Suprapubic skin (tissue), 4 donors: Measurements from ENCODE around the gene CMSS1. TPM values are rescaled to one million over a fixed set of nuclear protein-coding genes. Genes with fewer than 3 reads are reported as not detected.

Experiments used
- DNase-seq, 2 donors: peaks; one replicate each; pipeline ENCODE4 v3.0.0-alpha.2; 2019; ENCODE audit warnings: low spot score in 2 of 2
- H3K27ac ChIP-seq: fragments of 200-600 bp; sonication (generic); one replicate; pipeline ENCODE4 v1.5.1; 2019
- H3K27me3 ChIP-seq: fragments of 200-600 bp; sonication (generic); one replicate; pipeline ENCODE4 v1.5.1; 2019
- H3K36me3 ChIP-seq: fragments of 200-600 bp; sonication (generic); one replicate; pipeline ENCODE4 v1.5.1; 2019
- H3K4me1 ChIP-seq: fragments of 200-600 bp; sonication (generic); one replicate; pipeline ENCODE4 v1.5.1; 2019
- H3K4me3 ChIP-seq: fragments of 200-600 bp; sonication (generic); one replicate; pipeline ENCODE4 v1.5.1; 2019; ENCODE audit warnings: mild to moderate bottlenecking
- H3K9me3 ChIP-seq: fragments of 200-600 bp; sonication (generic); one replicate; pipeline ENCODE4 v1.5.1; 2019
- CTCF ChIP-seq, 2 donors: fragments of 200-600 bp in 1 of 2; fragments of 450-650 bp in 1 of 2; sonication (generic) in 1 of 2; IDR thresholded peaks; one replicate each; pipeline ENCODE4 v1.5.1; 2016 to 2019; ENCODE audit warnings: antibody characterized with exemption in 2 of 2, mild to moderate bottlenecking in 1 of 2, moderate library complexity in 1 of 2
- EP300 ChIP-seq: sonication (generic); formaldehyde crosslinking; IDR thresholded peaks from one replicate; pipeline ENCODE4 v1.6.1; 2017; ENCODE audit warnings: antibody characterized with exemption
- POLR2A ChIP-seq, 2 donors: fragments of 450-650 bp; IDR thresholded peaks; one replicate each; pipeline ENCODE4 v1.6.1; 2017; ENCODE audit warnings: antibody characterized with exemption in 2 of 2, mild to moderate bottlenecking in 2 of 2, moderate library complexity in 2 of 2
- POLR2AphosphoS5 ChIP-seq, 3 donors: sonication (generic); formaldehyde crosslinking; IDR thresholded peaks; one replicate each; pipeline ENCODE4 v1.6.1; 2017; ENCODE audit warnings: antibody characterized with exemption in 3 of 3
- WGBS: methylation state at CpG from one replicate; pipeline ENCODE4 v1.1.5; 2018; 5-methylcytosine and 5-hydroxymethylcytosine counted together
- total RNA-seq, 4 donors: library from RNA; depleted of rRNA; stranded (reverse); fragments of >200 nt; gene quantifications; one replicate each; pipeline ENCODE4 v1.1.0, GENCODE V29; 2016

The CMSS1 gene
- total RNA-seq, 4 donors from 2014 or later: 13.2 to 17.1 (median 13.5) TPM

GRCh38 chr3:100205171-100205570 is 387.5 kb downstream of the CMSS1 start:
- no peaks in the 10 kb centered on the region for H3K27me3 ChIP-seq
- no peak overlapping the region for H3K27ac ChIP-seq
- DNase-seq: no peak
- WGBS: 69% methylated on average over 2 of the region's 2 CpGs
- H3K4me1 ChIP-seq: peaks cover 6% of the 10 kb centered on the region
- no peaks in the 10 kb centered on the region for H3K36me3 ChIP-seq
- H3K4me3 ChIP-seq: no peak overlapping the region
- H3K9me3 ChIP-seq: no peaks in the 10 kb centered on the region
- no peak for TF ChIP-seq CTCF (IDR thresholded peaks at IDR 0.05)
- TF ChIP-seq POLR2A (IDR thresholded peaks at IDR 0.05): no peak
- no peak for TF ChIP-seq POLR2AphosphoS5 (IDR thresholded peaks at IDR 0.05)
- TF ChIP-seq EP300: no peak

- no peak for DNase-seq
- no peak overlapping the region for H3K27ac ChIP-seq
- H3K4me1 ChIP-seq: peaks cover 18% of the 10 kb centered on the region
- H3K27me3 ChIP-seq: no peaks in the 10 kb centered on the region
- H3K36me3 ChIP-seq: no peaks in the 10 kb centered on the region
- no peak overlapping the region for H3K4me3 ChIP-seq
- H3K9me3 ChIP-seq: no peaks in the 10 kb centered on the region
- 86% methylated on average over 1 of the region's 1 CpG for WGBS
- no peak for TF ChIP-seq CTCF (IDR thresholded peaks at IDR 0.05)
Observed at GRCh38 chr3:100206687-100207086, 389.0 kb downstream of the CMSS1 start.

GRCh38 chr3:100207886-100208285 is 390.2 kb downstream of the CMSS1 start:
- no peaks in the 10 kb centered on the region for H3K9me3 ChIP-seq
- no peak for TF ChIP-seq CTCF (IDR thresholded peaks at IDR 0.05)
- no peak for TF ChIP-seq POLR2A (IDR thresholded peaks at IDR 0.05)
- TF ChIP-seq POLR2AphosphoS5 (IDR thresholded peaks at IDR 0.05): no peak
- TF ChIP-seq EP300: no peak
- H3K36me3 ChIP-seq: no peaks in the 10 kb centered on the region
- H3K4me3 ChIP-seq: no peak overlapping the region
- no peak for DNase-seq
- H3K27ac ChIP-seq: no peak overlapping the region
- 97% methylated on average over 3 of the region's 3 CpGs for WGBS
- H3K27me3 ChIP-seq: no peaks in the 10 kb centered on the region
- H3K4me1 ChIP-seq: peaks cover 18% of the 10 kb centered on the region

- Histone ChIP-seq H3K27ac (no peak overlapping the region), H3K27me3 (no peaks in the 10 kb centered on the region), H3K4me1 (peaks cover 18% of the 10 kb centered on the region), H3K36me3 (no peaks in the 10 kb centered on the region), H3K4me3 (no peak overlapping the region), H3K9me3 (no peaks in the 10 kb centered on the region)
- 94% methylated on average over 2 of the region's 2 CpGs for WGBS
- no peak for DNase-seq
- no peak for TF ChIP-seq POLR2A (IDR thresholded peaks at IDR 0.05)
- TF ChIP-seq EP300: no peak
- no peak for TF ChIP-seq CTCF (IDR thresholded peaks at IDR 0.05)
- TF ChIP-seq POLR2AphosphoS5 (IDR thresholded peaks at IDR 0.05): no peak
Observed at GRCh38 chr3:100209169-100209568, 391.5 kb downstream of the CMSS1 start.

- H3K27ac ChIP-seq: peak overlapping the region; percentile 72
- WGBS: 50% methylated on average over 2 of the region's 2 CpGs
- H3K4me3 ChIP-seq: no peak overlapping the region
- H3K4me1 ChIP-seq: peaks cover 18% of the 10 kb centered on the region
- no peaks in the 10 kb centered on the region for H3K9me3 ChIP-seq
- H3K36me3 ChIP-seq: no peaks in the 10 kb centered on the region
- no peak for DNase-seq
- TF ChIP-seq POLR2A (IDR thresholded peaks at IDR 0.05) (no peak), CTCF (IDR thresholded peaks at IDR 0.05) (no peak), EP300 (no peak), POLR2AphosphoS5 (IDR thresholded peaks at IDR 0.05) (no peak)
- H3K27me3 ChIP-seq: no peaks in the 10 kb centered on the region
Observed at GRCh38 chr3:100209948-100210771, 392.5 kb downstream of the CMSS1 start.
